Activated CD8-positive, alpha-beta memory T cell treated with anti-CD3 and anti-CD28 coated beads for 4 hours (primary cell): ENCODE measurements around the gene FUBP3.

Source experiments
- DNase-seq, 2 donors: peaks; one replicate each; pipeline ENCODE4 v3.0.0-alpha.2; 2020; ENCODE audit warnings: low read depth in 2 of 2

FUBP3 gene

GRCh38 chr9:130662099-130662969 lies 83.0 kb downstream of the FUBP3 start:
- DNase-seq, result no peak

DNA sequence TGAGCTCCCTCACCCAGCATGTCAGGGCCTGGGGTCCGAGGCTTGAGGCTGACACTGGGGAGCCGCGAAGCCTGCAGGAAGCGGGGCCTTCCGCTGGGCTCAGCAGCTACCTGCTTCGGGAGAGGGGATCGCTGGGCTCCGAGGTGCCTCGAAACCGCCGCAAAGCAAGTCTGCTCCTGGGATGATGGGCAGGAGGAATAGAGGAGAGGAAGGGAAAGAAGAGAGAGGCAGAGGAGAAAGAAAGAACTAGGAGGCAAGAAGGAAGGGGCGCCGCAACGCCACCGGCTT lies 83.5 kb downstream of the FUBP3 start:
- no peak for DNase-seq

- no peak for DNase-seq
Observed at GRCh38 chr9:130663258-130663976, 84.0 kb downstream of the FUBP3 start.

GRCh38 chr9:130663977-130664250 lies 84.5 kb downstream of the FUBP3 start:
- no peak for DNase-seq

- no peak for DNase-seq
Observed at GRCh38 chr9:130664251-130665028, 85.1 kb downstream of the FUBP3 start, which contains the start of gene PRDM12. PRDM12 (plus strand) TSS chr9:130664594; CDS start chr9:130664654, 60 bp downstream.

DNA sequence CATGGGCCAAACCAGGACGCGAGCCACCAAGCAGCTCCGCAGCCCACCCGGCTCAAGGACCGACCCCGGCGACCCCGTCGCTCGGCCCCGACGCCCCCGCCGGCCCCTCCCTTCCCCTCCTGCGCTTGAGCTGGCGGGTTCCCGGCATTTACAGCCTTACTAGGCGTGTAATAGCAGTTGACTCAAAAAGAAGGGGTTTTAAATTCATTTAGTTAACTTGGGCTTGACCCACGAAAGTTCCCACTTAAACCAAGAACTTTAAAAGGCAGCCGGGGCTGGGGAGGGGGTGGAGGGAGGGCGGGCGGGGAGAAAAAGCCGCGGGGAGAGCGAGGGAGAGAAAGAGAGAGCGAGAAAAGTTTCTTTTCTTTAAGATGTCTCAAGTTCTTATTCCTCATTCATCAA lies 85.7 kb downstream of the FUBP3 start:
- DNase-seq, result no peak

DNA sequence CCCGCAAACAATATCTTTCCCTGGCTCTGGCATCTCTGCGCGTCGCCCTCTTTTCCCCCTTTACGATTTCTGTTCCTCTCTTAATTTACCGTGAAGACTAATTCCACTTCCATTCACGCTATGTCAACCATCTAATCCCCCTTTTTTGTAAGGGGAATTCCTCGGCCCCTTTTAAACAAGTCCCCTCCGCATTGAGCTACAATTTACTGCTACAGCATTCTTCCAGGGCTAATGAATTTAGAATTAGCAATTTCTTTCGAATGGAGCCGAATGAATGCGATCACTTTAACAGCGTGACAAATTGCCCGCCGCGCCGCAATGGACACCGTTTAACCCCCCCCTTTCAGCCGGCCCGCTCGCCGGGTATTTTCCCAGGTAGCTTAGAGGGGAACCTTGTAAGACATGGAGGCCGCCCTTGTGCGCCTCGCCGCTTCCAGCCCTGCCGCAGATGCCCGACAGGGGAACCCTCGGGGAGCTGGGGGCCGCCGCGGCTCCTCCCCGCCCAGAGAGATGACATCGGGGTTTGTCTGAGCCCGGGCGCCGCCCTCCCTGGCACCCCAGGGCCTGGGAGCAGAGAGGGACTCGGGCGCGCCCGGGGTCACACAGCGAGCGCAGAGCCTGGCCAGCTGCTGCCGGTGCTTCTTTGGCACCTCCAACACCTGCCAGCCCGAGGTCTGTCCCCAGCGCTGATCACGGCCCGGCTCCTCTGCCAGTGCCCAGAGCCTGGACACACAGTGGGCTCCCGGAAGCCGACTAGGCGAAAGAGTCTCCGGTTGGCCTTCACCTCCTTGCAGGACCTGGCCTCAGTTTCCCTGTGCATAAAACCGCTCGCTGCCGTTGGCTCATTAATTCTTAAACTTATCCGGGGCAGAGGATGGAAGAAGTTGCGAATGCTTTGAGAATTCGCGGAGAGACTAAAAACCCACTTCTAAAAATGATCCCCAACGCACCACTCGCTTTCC lies 86.3 kb downstream of the FUBP3 start:
- DNase-seq, result no peak

- DNase-seq, result no peak
Observed at GRCh38 chr9:130666393-130667119, 87.2 kb downstream of the FUBP3 start.

- DNase-seq, result no peak
Observed at GRCh38 chr9:130667120-130667435, 87.7 kb downstream of the FUBP3 start.

GRCh38 chr9:130668196-130668595 lies 88.8 kb downstream of the FUBP3 start:
- no peak for DNase-seq

GRCh38 chr9:130668659-130669058 lies 89.3 kb downstream of the FUBP3 start:
- DNase-seq, result no peak

DNA sequence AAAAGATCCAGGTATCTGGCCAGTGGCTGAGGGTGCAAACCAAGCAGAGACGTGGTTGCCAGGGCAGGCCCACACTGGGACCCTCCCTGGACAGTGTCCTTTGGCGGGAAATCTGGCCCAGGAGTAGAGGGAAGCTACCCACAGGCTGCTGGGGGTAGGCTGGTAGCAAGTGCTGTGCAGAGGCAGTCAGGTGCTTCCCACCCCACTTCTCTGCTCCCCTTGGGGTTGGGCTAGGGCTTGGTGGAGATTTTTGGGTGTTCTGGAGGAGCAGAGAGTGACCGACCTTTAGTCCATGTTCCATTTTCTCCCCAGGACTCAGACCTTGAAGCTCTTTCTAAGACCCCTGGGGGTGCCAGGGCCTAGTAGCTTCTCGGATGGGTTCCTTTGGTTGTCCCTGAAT lies 90.6 kb downstream of the FUBP3 start:
- no peak for DNase-seq

DNA sequence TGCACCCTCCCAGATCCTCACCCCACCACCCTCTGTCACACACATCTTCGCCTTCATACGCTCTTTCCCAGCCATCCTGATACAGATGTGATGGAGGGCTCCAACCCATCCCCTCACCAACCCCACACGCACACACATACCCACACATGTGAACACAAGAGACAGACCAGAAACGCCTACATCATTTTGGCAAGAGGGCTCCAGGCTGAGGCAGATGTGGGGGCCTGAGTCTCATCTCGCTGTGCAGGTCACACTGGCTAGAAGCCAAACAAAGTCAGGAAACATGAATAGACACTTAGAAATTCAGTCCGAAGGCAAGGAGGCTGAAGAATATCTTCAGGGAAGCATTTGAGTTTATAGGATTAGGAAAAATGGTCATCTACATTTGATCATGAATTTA lies 91.3 kb downstream of the FUBP3 start:
- DNase-seq, result no peak

GRCh38 chr9:130672466-130672865 lies 93.1 kb downstream of the FUBP3 start:
- DNase-seq, result no peak

- DNase-seq, result no peak
Observed at GRCh38 chr9:130672933-130673615, 93.7 kb downstream of the FUBP3 start.

DNA sequence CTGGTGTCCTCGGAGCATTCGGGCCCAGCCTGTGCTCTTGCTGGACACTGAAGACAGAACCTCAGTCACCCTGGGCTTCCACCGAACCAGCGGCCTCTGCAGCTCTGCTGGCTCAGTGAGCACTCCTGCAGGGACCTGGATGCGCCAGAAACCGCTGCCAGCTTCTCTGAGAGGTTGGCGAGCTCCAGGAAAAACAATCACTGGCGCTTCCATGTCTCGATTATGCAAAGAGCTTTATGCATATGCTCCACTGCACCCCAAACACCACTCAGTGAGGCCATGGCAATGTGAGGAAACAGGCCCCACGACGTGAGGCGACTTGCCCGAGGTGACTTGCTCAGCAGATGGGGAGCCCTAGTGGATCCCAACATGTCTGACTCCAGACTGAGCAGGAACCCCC lies 96.0 kb downstream of the FUBP3 start:
- DNase-seq, result no peak

GRCh38 chr9:130677252-130677651 lies 97.9 kb downstream of the FUBP3 start:
- no peak for DNase-seq

GRCh38 chr9:130680836-130681768 lies 101.7 kb downstream of the FUBP3 start:
- DNase-seq, result peak; percentile 29 to 41

- DNase-seq, result no peak
Observed at GRCh38 chr9:130681769-130682420, 102.5 kb downstream of the FUBP3 start.
